Loucy (cell line): ENCODE measurements around the gene VMAC.

Experiments used
- H2AFZ ChIP-seq: fragments of 200-600 bp; sonication (generic); 2 replicates; pipeline ENCODE4 v1.6.0; 2016; ENCODE audit warnings: antibody characterized with exemption, mild to moderate bottlenecking, low read length, moderate library complexity
- H3F3A ChIP-seq: fragments of 200-600 bp; 2 replicates; pipeline ENCODE4 v1.6.0; 2016; ENCODE audit warnings: antibody characterized with exemption, low read depth, mild to moderate bottlenecking
- H3K27me3 ChIP-seq: fragments of 200-600 bp; sonication (generic); 2 replicates; pipeline ENCODE4 v1.6.1; 2014; ENCODE audit warnings: low read length, mild to moderate bottlenecking; ENCODE audit not compliant: insufficient read depth, poor library complexity, severe bottlenecking
- H3K36me3 ChIP-seq: fragments of 200-600 bp; sonication (generic); 2 replicates; pipeline ENCODE4 v1.6.1; 2016; ENCODE audit warnings: low read length; ENCODE audit not compliant: insufficient read depth
- H3K4me1 ChIP-seq: fragments of 200-600 bp; sonication (generic); 2 replicates; pipeline ENCODE4 v1.5.1; 2014; ENCODE audit warnings: low read length, mild to moderate bottlenecking; ENCODE audit not compliant: insufficient read depth, poor library complexity, severe bottlenecking
- H3K4me2 ChIP-seq: fragments of 200-600 bp; sonication (generic); 2 replicates; pipeline ENCODE4 v1.6.0; 2014; ENCODE audit warnings: antibody characterized with exemption, low read length, low read depth, mild to moderate bottlenecking; ENCODE audit not compliant: poor library complexity, severe bottlenecking
- H3K4me3 ChIP-seq: fragments of 200-600 bp; sonication (generic); 2 replicates; pipeline ENCODE4 v1.5.1; 2014; ENCODE audit warnings: low read length, mild to moderate bottlenecking, mixed read lengths; ENCODE audit not compliant: poor library complexity, severe bottlenecking
- H3K79me2 ChIP-seq: fragments of 200-600 bp; sonication (generic); 2 replicates; pipeline ENCODE4 v1.6.1; 2014; ENCODE audit warnings: low read length; ENCODE audit not compliant: insufficient read depth
- H3K9ac ChIP-seq: fragments of 200-600 bp; sonication (generic); 2 replicates; pipeline ENCODE4 v1.6.0; 2014; ENCODE audit warnings: mild to moderate bottlenecking, low read depth, low read length, moderate library complexity; ENCODE audit not compliant: poor library complexity, severe bottlenecking
- H3K9me2 ChIP-seq: fragments of 200-600 bp; sonication (generic); replicated peaks from 2 replicates; pipeline ENCODE4 v1.6.1; 2016; ENCODE audit warnings: low read depth, low read length, mixed read lengths
- H3K9me3 ChIP-seq: fragments of 200-600 bp; sonication (generic); 2 replicates; pipeline ENCODE4 v1.6.1; 2014; ENCODE audit warnings: mild to moderate bottlenecking, antibody characterized with exemption, low read length, low read depth; ENCODE audit not compliant: insufficient read depth
- H4K20me1 ChIP-seq: fragments of 200-600 bp; sonication (generic); 2 replicates; pipeline ENCODE4 v1.6.0; 2014; ENCODE audit warnings: antibody characterized with exemption, low read length, mild to moderate bottlenecking; ENCODE audit not compliant: insufficient read depth, poor library complexity, severe bottlenecking
- EZH2phosphoT487 ChIP-seq: fragments of 200-600 bp; IDR thresholded peaks from 2 replicates; pipeline ENCODE4 v1.6.1; 2018; ENCODE audit warnings: antibody characterized with exemption, mild to moderate bottlenecking, moderate library complexity, borderline replicate concordance
- TF ChIP-seq, protein P1 (sequence below): fragments of 200-600 bp; sonication (generic); conservative IDR thresholded peaks from 2 replicates; pipeline ENCODE4 v1.5.1; 2014; ENCODE audit warnings: mild to moderate bottlenecking, antibody characterized with exemption, low read length

The VMAC gene

DNA sequence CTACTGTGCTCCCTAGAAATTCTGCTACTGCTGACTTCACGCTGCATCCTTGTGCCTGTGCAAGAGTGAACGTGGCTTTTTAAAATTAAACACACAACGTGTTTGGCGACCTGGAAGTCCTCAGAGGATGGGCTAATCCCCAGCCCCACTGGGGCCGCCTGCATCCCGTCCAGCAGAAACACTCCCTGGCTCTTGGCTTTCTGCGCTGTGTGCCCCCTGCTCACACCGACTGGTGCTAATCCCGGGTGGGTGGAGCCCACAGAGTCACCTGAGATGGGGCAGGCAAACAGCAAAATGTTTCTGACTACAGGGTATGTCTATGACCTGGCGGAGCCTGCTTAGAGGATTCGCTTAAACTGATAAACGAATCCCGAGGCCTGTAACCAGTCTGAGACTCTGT lies 24.5 kb downstream of the VMAC start:
- Histone ChIP-seq H3K9me2 (no peaks in the 10 kb centered on the region), H2AFZ (no peak overlapping the region), H3K79me2 (no peaks in the 10 kb centered on the region; the same call in 1 of the 2 replicates), H3F3A (no peaks in the 10 kb centered on the region), H3K4me3 (no peak overlapping the region), H3K4me2 (no peak overlapping the region), H4K20me1 (no peaks in the 10 kb centered on the region), H3K36me3 (peaks cover 93% of the 10 kb centered on the region; the same call in 1 of the 2 replicates), H3K9me3 (no peaks in the 10 kb centered on the region), H3K9ac (no peak overlapping the region), H3K27me3 (no peaks in the 10 kb centered on the region), H3K4me1 (no peaks in the 10 kb centered on the region)
- TF ChIP-seq, protein P1, sequence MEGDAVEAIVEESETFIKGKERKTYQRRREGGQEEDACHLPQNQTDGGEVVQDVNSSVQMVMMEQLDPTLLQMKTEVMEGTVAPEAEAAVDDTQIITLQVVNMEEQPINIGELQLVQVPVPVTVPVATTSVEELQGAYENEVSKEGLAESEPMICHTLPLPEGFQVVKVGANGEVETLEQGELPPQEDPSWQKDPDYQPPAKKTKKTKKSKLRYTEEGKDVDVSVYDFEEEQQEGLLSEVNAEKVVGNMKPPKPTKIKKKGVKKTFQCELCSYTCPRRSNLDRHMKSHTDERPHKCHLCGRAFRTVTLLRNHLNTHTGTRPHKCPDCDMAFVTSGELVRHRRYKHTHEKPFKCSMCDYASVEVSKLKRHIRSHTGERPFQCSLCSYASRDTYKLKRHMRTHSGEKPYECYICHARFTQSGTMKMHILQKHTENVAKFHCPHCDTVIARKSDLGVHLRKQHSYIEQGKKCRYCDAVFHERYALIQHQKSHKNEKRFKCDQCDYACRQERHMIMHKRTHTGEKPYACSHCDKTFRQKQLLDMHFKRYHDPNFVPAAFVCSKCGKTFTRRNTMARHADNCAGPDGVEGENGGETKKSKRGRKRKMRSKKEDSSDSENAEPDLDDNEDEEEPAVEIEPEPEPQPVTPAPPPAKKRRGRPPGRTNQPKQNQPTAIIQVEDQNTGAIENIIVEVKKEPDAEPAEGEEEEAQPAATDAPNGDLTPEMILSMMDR = no peak
- no peak for TF ChIP-seq EZH2phosphoT487

DNA sequence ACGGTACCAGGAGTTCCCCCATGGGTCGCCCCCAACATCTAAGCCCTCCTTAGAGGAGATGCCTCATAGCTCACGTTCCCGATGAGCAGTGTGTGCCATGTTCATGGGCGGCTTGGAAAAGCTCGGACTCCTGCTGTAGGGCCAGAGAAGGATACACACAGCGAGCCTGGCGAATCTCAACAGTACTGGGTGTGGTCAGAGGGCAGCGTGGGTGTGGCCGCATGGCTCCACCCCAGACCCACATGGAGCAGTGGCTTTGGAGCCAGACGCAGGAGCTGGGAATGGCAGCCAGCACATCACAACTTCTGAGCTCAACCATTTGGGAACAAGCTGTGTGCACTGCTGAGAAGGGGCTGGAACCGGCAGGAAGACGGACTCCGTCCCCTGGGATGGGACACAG lies 25.0 kb downstream of the VMAC start:
- Histone ChIP-seq H4K20me1 (no peaks in the 10 kb centered on the region), H3K79me2 (no peaks in the 10 kb centered on the region; the same call in 1 of the 2 replicates), H3K4me2 (no peak overlapping the region), H2AFZ (no peak overlapping the region), H3K9me2 (no peaks in the 10 kb centered on the region), H3F3A (no peaks in the 10 kb centered on the region), H3K4me3 (no peak overlapping the region), H3K27me3 (no peaks in the 10 kb centered on the region), H3K36me3 (peaks cover 90% of the 10 kb centered on the region; the same call in 1 of the 2 replicates), H3K4me1 (no peaks in the 10 kb centered on the region), H3K9ac (no peak overlapping the region), H3K9me3 (no peaks in the 10 kb centered on the region)
- TF ChIP-seq, protein P1 = no peak
- TF ChIP-seq EZH2phosphoT487 = no peak

DNA sequence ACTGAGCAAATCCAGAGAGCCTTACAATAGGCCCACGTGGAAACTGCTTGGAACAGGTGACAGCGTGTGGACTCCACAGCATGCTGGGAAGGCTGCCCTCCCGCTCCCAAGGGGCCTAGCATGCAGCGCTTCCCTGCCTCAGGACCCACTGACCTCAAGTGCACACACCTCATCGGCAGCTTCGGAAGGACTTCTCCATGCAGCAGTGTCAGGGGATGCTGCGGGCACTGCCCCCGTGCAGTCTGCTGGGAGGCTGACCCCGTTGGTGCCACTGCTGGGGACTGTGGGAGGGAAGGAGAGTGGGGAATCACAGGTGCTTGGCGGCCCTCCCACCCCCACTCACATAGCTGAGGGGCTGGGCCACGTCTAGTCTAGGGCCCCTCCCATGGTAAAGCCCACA lies 26.6 kb downstream of the VMAC start:
- H3K9ac ChIP-seq = no peak overlapping the region
- H3K79me2 ChIP-seq = peaks cover 4% of the 10 kb centered on the region; the same call in 1 of the 2 replicates
- peaks cover 90% of the 10 kb centered on the region; the same call in 1 of the 2 replicates for H3K36me3 ChIP-seq
- H3K9me2 ChIP-seq = no peaks in the 10 kb centered on the region
- H3K4me3 ChIP-seq = no peak overlapping the region
- no peaks in the 10 kb centered on the region for H3K27me3 ChIP-seq
- no peaks in the 10 kb centered on the region for H3K9me3 ChIP-seq
- H3K4me2 ChIP-seq = no peak overlapping the region
- H3K4me1 ChIP-seq = no peaks in the 10 kb centered on the region
- H3F3A ChIP-seq = no peaks in the 10 kb centered on the region
- no peak for TF ChIP-seq EZH2phosphoT487
- TF ChIP-seq, protein P1 = no peak
- no peak overlapping the region for H2AFZ ChIP-seq
- no peaks in the 10 kb centered on the region for H4K20me1 ChIP-seq
